ENCODE measurements around the gene TMED6. TPM values are rescaled to one million over a fixed set of nuclear protein-coding genes. Genes with fewer than 3 reads are reported as not detected.

The TMED6 gene
- total RNA-seq, 1 experiment from 2014 or later = 0.51 TPM

- BruUV-seq (replicated peaks) = no TSS peak
- Mint-ChIP-seq H3K27ac (ENCODE audit: low read depth, unreplicated experiment) (no peak overlapping the region), H3K36me3 (ENCODE audit: insufficient read depth, unreplicated experiment) (peaks cover 48% of the 10 kb centered on the region), H3K9me3 (ENCODE audit: unreplicated experiment) (no peaks in the 10 kb centered on the region), H3K27me3 (ENCODE audit: insufficient read depth, unreplicated experiment) (no peaks in the 10 kb centered on the region), H3K4me3 (ENCODE audit: unreplicated experiment) (no peak overlapping the region), H3K4me1 (ENCODE audit: insufficient read depth, unreplicated experiment) (no peaks in the 10 kb centered on the region)
- ChIA-PET CTCF (no interaction called here), POLR2A (interaction anchor here (0.6 kb wide), 1 partner anchor 1821 kb away, joined by 3 read pairs; no protein-coding TSS in a partner anchor)
- intact Hi-C loops (cut with micrococcal nuclease) = no loop called here
- TF ChIP-seq, protein P1, sequence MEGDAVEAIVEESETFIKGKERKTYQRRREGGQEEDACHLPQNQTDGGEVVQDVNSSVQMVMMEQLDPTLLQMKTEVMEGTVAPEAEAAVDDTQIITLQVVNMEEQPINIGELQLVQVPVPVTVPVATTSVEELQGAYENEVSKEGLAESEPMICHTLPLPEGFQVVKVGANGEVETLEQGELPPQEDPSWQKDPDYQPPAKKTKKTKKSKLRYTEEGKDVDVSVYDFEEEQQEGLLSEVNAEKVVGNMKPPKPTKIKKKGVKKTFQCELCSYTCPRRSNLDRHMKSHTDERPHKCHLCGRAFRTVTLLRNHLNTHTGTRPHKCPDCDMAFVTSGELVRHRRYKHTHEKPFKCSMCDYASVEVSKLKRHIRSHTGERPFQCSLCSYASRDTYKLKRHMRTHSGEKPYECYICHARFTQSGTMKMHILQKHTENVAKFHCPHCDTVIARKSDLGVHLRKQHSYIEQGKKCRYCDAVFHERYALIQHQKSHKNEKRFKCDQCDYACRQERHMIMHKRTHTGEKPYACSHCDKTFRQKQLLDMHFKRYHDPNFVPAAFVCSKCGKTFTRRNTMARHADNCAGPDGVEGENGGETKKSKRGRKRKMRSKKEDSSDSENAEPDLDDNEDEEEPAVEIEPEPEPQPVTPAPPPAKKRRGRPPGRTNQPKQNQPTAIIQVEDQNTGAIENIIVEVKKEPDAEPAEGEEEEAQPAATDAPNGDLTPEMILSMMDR (IDR thresholded peaks at IDR 0.05; ENCODE audit: unreplicated experiment) = no peak
- no peak for DNase-seq (ENCODE audit: unreplicated experiment)
Observed at GRCh38 chr16:69345923-69346322, 5.7 kb downstream of the TMED6 start.

GRCh38 chr16:69344171-69344570, 7.4 kb downstream of the TMED6 start:
- Mint-ChIP-seq H3K36me3 (ENCODE audit: insufficient read depth, unreplicated experiment) (peaks cover 57% of the 10 kb centered on the region), H3K27me3 (ENCODE audit: insufficient read depth, unreplicated experiment) (no peaks in the 10 kb centered on the region), H3K27ac (ENCODE audit: low read depth, unreplicated experiment) (no peak overlapping the region), H3K4me1 (ENCODE audit: insufficient read depth, unreplicated experiment) (no peaks in the 10 kb centered on the region), H3K9me3 (ENCODE audit: unreplicated experiment) (no peaks in the 10 kb centered on the region), H3K4me3 (ENCODE audit: unreplicated experiment) (no peak overlapping the region)
- TF ChIP-seq, protein P1 (IDR thresholded peaks at IDR 0.05; ENCODE audit: unreplicated experiment) = no peak
- no peak for DNase-seq (ENCODE audit: unreplicated experiment)
- no TSS peak for BruUV-seq (replicated peaks)
- CTCF ChIA-PET = interaction anchor here (0.6 to 0.7 kb wide), 2 partner anchors 14 to 501 kb away, joined by 3 read pairs; partner anchors contain the start of gene TANGO6
- intact Hi-C loops (cut with micrococcal nuclease) = no loop called here
- POLR2A ChIA-PET = interaction anchor here (0.5 to 1.7 kb wide), 3 partner anchors 10 to 77 kb away, joined by 3 to 4 read pairs (median 3); no protein-coding TSS in a partner anchor

DNA sequence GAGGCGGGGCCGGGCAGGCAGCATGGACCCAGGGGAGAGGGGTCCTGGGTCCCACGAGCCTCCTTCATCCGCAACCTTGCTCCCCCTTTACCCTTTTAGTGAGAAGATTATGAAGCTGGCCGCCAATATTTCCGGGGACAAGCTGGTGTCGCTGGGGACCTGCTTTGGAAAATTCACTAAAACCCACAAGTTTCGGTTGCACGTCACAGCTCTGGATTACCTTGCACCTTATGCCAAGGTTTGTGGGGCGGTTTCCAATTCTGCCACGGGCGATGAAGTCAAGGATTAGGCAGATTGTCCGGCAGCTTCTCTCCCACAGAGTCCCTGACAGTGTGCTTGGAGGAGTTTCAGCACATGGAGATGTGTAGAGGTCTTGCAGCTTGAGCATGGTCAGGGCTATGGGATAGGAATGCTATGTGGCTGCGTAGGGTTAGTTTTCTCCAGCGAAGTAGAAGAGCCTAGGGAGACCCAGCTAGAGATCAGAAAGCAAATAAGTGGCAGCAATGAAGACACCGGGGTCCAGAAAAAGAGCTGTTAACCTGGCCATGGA, 11.4 kb downstream of the TMED6 start:
- peaks cover 75% of the 10 kb centered on the region for H3K36me3 Mint-ChIP-seq (ENCODE audit: insufficient read depth, unreplicated experiment)
- no peaks in the 10 kb centered on the region for H3K27me3 Mint-ChIP-seq (ENCODE audit: insufficient read depth, unreplicated experiment)
- H3K27ac Mint-ChIP-seq (ENCODE audit: low read depth, unreplicated experiment) = peak overlapping the region; percentile 95
- intact Hi-C loops (cut with micrococcal nuclease) = no loop called here
- BruUV-seq (replicated peaks) = TSS peak; percentile 66
- no peaks in the 10 kb centered on the region for H3K9me3 Mint-ChIP-seq (ENCODE audit: unreplicated experiment)
- POLR2A ChIA-PET = interaction anchor here (0.5 to 6.5 kb wide), 15 partner anchors 10 to 1249 kb away, joined by 3 to 114 read pairs (median 4); partner anchors contain the start of genes PDF, TERF2, TMED6 and UTP4
- CTCF ChIA-PET = interaction anchor here (0.5 to 1.3 kb wide), 9 partner anchors 11 to 805 kb away, joined by 3 to 5 read pairs (median 3); partner anchors contain the start of gene NOB1
- TF ChIP-seq, protein P1 (IDR thresholded peaks at IDR 0.05; ENCODE audit: unreplicated experiment) = no peak
- peak; percentile 26 for DNase-seq (ENCODE audit: unreplicated experiment)
- H3K4me3 Mint-ChIP-seq (ENCODE audit: unreplicated experiment) = peak overlapping the region; percentile 88
- H3K4me1 Mint-ChIP-seq (ENCODE audit: insufficient read depth, unreplicated experiment) = peaks cover 5% of the 10 kb centered on the region

DNA sequence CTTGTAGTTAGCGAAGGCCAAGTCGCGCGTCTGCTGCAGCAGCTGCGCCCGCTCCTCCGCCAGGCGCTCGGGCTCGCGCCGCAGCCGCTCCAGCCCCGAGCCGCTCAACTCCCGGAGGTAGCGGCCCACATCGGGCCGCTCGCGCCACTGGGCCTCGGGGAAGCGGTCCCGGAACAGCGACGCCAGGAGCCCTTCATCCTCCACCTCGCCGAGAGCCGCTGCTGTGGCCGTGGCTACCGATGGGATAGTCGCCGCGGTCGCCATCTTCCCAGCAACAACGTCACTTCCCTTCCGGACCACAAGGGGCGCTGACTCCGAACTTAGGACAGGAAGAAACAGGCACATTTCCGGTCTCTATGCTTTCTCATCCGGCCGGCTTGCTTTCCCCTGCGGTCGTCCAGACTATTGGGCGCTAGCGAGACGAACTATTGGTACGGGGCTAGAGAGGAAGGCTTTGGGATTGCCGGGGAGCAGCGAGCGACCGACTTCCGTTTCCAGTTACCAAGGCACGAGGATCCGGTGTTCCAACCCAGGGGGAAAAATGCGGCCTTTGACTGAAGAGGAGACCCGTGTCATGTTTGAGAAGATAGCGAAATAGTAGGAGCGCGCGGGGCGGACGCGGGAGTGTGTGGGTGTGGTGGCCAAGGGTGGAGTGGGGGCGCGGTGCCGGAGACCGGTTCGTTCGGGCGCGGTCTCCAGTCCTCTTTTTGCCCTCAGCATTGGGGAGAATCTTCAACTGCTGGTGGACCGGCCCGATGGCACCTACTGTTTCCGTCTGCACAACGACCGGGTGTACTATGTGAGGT, 12.1 kb downstream of the TMED6 start, which contains the start of the genes COG8 and NIP7:
TSS of gene COG8 (minus strand) at position 276 of the 806 bp plus-strand sequence. CDS start at position 264, 12 bp downstream.
TSS of gene NIP7 (plus strand) at position 484 of the 806 bp plus-strand sequence. CDS start at position 542, 58 bp downstream.
- peak within 1 kb of the TSS; percentile 88 for H3K4me3 Mint-ChIP-seq (ENCODE audit: unreplicated experiment)
- TF ChIP-seq, protein P1 (IDR thresholded peaks at IDR 0.05; ENCODE audit: unreplicated experiment) = peak; percentile 76
- no TSS peak for BruUV-seq (replicated peaks)
- DNase-seq (ENCODE audit: unreplicated experiment) = peak; percentile 99
- H3K9me3 Mint-ChIP-seq (ENCODE audit: unreplicated experiment) = no peaks in the 10 kb centered on the region
- no peaks in the 10 kb centered on the region for H3K27me3 Mint-ChIP-seq (ENCODE audit: insufficient read depth, unreplicated experiment)
- peak within 1 kb of the TSS; percentile 95 for H3K27ac Mint-ChIP-seq (ENCODE audit: low read depth, unreplicated experiment)
- CTCF ChIA-PET = interaction anchor here (0.7 to 1.3 kb wide), 8 partner anchors 11 to 415 kb away, joined by 3 to 5 read pairs (median 3); partner anchors contain the start of gene NOB1
- intact Hi-C loops (cut with micrococcal nuclease) = loop anchor here (1.0 to 5.0 kb wide), 2 partner anchors 9 to 258 kb away; partner anchors contain the start of gene PDF
- H3K36me3 Mint-ChIP-seq (ENCODE audit: insufficient read depth, unreplicated experiment) = peaks cover 80% of the 10 kb centered on the region
- H3K4me1 Mint-ChIP-seq (ENCODE audit: insufficient read depth, unreplicated experiment) = peaks cover 5% of the 10 kb centered on the region
- POLR2A ChIA-PET = interaction anchor here (0.6 to 6.5 kb wide), 18 partner anchors 9 to 1466 kb away, joined by 3 to 114 read pairs (median 4); partner anchors contain the start of genes EDC4, PDF, TERF2 and TMED6
